ENCODE data around the gene ANKS1A.

DNA sequence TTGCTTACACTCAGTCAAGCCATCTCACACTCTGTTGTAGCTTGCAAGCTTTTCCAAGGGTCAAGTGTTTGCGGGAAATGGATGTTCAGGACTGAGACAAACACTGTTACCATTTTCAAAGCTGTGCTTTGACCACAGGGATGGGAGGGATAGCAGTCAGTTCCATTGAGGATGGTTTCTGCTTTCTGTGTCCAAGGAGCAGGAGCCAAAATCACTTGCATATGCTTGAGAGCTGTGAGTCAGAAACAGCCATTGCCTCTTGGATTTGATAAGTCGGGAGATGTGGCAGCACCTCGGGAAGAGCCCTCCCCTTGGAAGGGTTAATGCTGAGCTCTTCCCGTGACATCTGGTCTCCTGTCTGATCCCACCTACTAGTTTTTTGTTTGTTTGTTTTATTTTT, 166.8 kb downstream of the ANKS1A start:
- no peak for TF ChIP-seq CTCF (conservative IDR thresholded peaks at IDR 0.05; ENCODE audit: low read length)
- no peak for TF ChIP-seq EZH2phosphoT487 (IDR thresholded peaks at IDR 0.05; ENCODE audit: borderline replicate concordance)

Data from Loucy (cell line).